Spleen (tissue), 7 donors: ENCODE data around the gene TRAF1.

Experiments
- POLR2A ChIP-seq, 3 donors: fragments of 450-650 bp; IDR thresholded peaks; one replicate each; pipeline ENCODE4 v1.5.1; 2017; ENCODE audit warnings: antibody characterized with exemption in 3 of 3, mild to moderate bottlenecking in 1 of 3
- POLR2AphosphoS5 ChIP-seq, 3 donors: sonication (generic); formaldehyde crosslinking; IDR thresholded peaks; one replicate each; pipeline ENCODE4 v1.5.1; 2017; ENCODE audit warnings: antibody characterized with exemption in 3 of 3
- TF ChIP-seq, protein P1 (sequence below), 11 experiments: fragments of 200-600 bp in 7 of 11; fragments of 450-650 bp in 4 of 11; sonication (generic) in 4 of 11; IDR thresholded peaks in 8 of 11; conservative IDR thresholded peaks in 3 of 11; 1 replicate in 7 of 11; 2 replicates in 4 of 11; pipeline versions ENCODE4 v1.4.0 to v1.8.0; 2016 to 2021; ENCODE audit warnings: antibody characterized with exemption in 11 of 11, inconsistent platforms in 4 of 11, mild to moderate bottlenecking in 1 of 11
- donor health status: DM: no; HTN: no; CAD: no; lungs with moderate emphysema.
- donor health status: DM: no; HTN: no; CAD: no.
- donor health status: DM: no; HTN: no; CAD: no.

DNA sequence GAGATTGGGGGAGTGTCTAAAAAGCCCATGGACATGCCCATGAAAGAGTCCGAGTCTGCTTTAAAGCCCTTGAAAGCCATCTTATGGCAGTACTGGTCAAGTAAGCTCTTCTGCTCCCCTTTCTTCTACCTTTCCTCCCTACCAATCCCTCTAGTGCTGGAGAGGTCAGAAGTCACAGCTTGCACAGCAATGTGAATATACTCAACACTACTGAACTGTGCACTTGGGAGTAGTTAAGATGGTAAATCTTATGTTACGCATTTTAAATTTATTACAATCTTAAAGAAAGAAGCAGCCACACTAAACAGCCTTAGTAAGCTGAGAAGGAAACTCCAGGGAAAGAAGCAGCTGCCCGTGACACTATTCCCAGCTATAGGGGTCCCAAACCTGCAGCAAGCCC, 12.3 kb upstream of the TRAF1 start:
- TF ChIP-seq, protein P1, sequence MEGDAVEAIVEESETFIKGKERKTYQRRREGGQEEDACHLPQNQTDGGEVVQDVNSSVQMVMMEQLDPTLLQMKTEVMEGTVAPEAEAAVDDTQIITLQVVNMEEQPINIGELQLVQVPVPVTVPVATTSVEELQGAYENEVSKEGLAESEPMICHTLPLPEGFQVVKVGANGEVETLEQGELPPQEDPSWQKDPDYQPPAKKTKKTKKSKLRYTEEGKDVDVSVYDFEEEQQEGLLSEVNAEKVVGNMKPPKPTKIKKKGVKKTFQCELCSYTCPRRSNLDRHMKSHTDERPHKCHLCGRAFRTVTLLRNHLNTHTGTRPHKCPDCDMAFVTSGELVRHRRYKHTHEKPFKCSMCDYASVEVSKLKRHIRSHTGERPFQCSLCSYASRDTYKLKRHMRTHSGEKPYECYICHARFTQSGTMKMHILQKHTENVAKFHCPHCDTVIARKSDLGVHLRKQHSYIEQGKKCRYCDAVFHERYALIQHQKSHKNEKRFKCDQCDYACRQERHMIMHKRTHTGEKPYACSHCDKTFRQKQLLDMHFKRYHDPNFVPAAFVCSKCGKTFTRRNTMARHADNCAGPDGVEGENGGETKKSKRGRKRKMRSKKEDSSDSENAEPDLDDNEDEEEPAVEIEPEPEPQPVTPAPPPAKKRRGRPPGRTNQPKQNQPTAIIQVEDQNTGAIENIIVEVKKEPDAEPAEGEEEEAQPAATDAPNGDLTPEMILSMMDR (IDR thresholded peaks at IDR 0.05 in 8 of 11, conservative IDR thresholded peaks at IDR 0.05 in 3 of 11), result no peak
- TF ChIP-seq POLR2A (IDR thresholded peaks at IDR 0.05) (no peak), POLR2AphosphoS5 (IDR thresholded peaks at IDR 0.05) (no peak)
